HEK293 (cell line): ENCODE measurements around the gene CELA2A.
"Not testable (repeated sequence)": the region's sequence is repeated elsewhere in the genome, so short reads cannot be mapped to it uniquely, and the experiment has no call there.

Experiments used
- CTCF ChIA-PET: fragments of 350-600 bp; formaldehyde crosslinking; extraction: SDS; loops from one replicate; lab custom pipeline; 2021; ENCODE audit warnings: antibody characterized with exemption; lab: Yijun Ruan, JAX
- POLR2A ChIA-PET: fragments of 300-600 bp; formaldehyde crosslinking; extraction: SDS; loops from one replicate; lab custom pipeline; 2020; ENCODE audit warnings: antibody characterized with exemption, inconsistent platforms; lab: Yijun Ruan, JAX
- H3K27ac ChIP-seq: fragments of 200-500 bp; sonication (Bioruptor generic); 2 replicates; pipeline ENCODE4 v1.5.1; 2014; ENCODE audit warnings: low read depth, low read length, control low read depth, inconsistent platforms; ENCODE audit errors: extremely low read depth
- H3K36me3 ChIP-seq, 2 experiments: fragments of 200-500 bp in 1 of 2; sonication (Bioruptor generic) in 1 of 2; 1 replicate in 1 of 2; 2 replicates in 1 of 2; pipeline ENCODE4 v1.5.1; 2014 to 2017; ENCODE audit warnings: inconsistent platforms in 2 of 2, low read length in 2 of 2; ENCODE audit not compliant: control insufficient read depth in 2 of 2, insufficient read depth in 1 of 2
- H3K4me1 ChIP-seq: fragments of 200-500 bp; sonication (Bioruptor generic); 2 replicates; pipeline ENCODE4 v1.5.1; 2014; ENCODE audit warnings: mild to moderate bottlenecking, low read length, inconsistent platforms; ENCODE audit not compliant: control insufficient read depth, insufficient read depth
- H3K4me3 ChIP-seq: 2 replicates; pipeline ENCODE4 v1.5.1; 2011; ENCODE audit warnings: low read depth, mild to moderate bottlenecking, control low read depth, low read length, moderate library complexity
- H3K9me3 ChIP-seq: fragments of 200-500 bp; sonication (Bioruptor generic); 2 replicates; pipeline ENCODE4 v1.5.1; 2014; ENCODE audit warnings: low read depth, low read length, inconsistent platforms; ENCODE audit not compliant: control insufficient read depth, insufficient read depth
- HOXD13 ChIP-seq: sonication (generic); formaldehyde crosslinking; IDR thresholded peaks from 2 replicates; pipeline ENCODE4 v1.8.0; 2022; ENCODE audit warnings: missing genetic modification reagents, borderline replicate concordance
- OVOL3 ChIP-seq: fragments of 450-650 bp; formaldehyde crosslinking; IDR thresholded peaks from 2 replicates; pipeline ENCODE4 v1.5.1; 2016; ENCODE audit warnings: missing biosample characterization, missing genetic modification characterization
- SCRT2 ChIP-seq: fragments of 450-650 bp; formaldehyde crosslinking; IDR thresholded peaks from 2 replicates; pipeline ENCODE4 v1.5.1; 2016; ENCODE audit warnings: missing biosample characterization, missing genetic modification characterization
- TCF7L2 ChIP-seq: IDR thresholded peaks from 2 replicates; pipeline ENCODE4 v1.6.1; 2011; ENCODE audit warnings: low read depth, mild to moderate bottlenecking, inconsistent platforms, low read length, moderate library complexity, borderline replicate concordance
- ZIC2 ChIP-seq: fragments of 450-650 bp; formaldehyde crosslinking; IDR thresholded peaks from 2 replicates; pipeline ENCODE4 v1.5.1; 2016; ENCODE audit warnings: missing biosample characterization, missing genetic modification characterization
- ZNF10 ChIP-seq: fragments of 450-650 bp; formaldehyde crosslinking; IDR thresholded peaks from 2 replicates; pipeline ENCODE4 v1.5.1; 2017; ENCODE audit warnings: missing biosample characterization, missing genetic modification characterization
- ZNF19 ChIP-seq: fragments of 450-650 bp; formaldehyde crosslinking; IDR thresholded peaks from 2 replicates; pipeline ENCODE4; 2016; ENCODE audit warnings: missing biosample characterization, missing genetic modification characterization, low read depth
- ZNF24 ChIP-seq: fragments of 450-650 bp; formaldehyde crosslinking; IDR thresholded peaks from 2 replicates; pipeline ENCODE4 v1.5.1; 2016; ENCODE audit warnings: missing biosample characterization, missing genetic modification characterization
- ZNF37A ChIP-seq: fragments of 450-650 bp; IDR thresholded peaks from 2 replicates; pipeline ENCODE4 v1.5.1; 2018; ENCODE audit warnings: missing biosample characterization, missing genetic modification characterization
- ZNF560 ChIP-seq: fragments of 450-650 bp; formaldehyde crosslinking; IDR thresholded peaks from 2 replicates; pipeline ENCODE4 v1.5.1; 2017; ENCODE audit warnings: missing biosample characterization, missing genetic modification characterization, borderline replicate concordance
- ZNF561 ChIP-seq: fragments of 450-650 bp; IDR thresholded peaks from 2 replicates; pipeline ENCODE4 v1.5.1; 2018; ENCODE audit warnings: missing biosample characterization, missing genetic modification characterization, borderline replicate concordance
- ZNF701 ChIP-seq: fragments of 450-650 bp; formaldehyde crosslinking; IDR thresholded peaks from 2 replicates; pipeline ENCODE4 v1.5.1; 2016; ENCODE audit warnings: missing biosample characterization, missing genetic modification characterization
- ZNF791 ChIP-seq: fragments of 450-650 bp; formaldehyde crosslinking; IDR thresholded peaks from 2 replicates; pipeline ENCODE4 v1.5.1; 2016; ENCODE audit warnings: missing biosample characterization, missing genetic modification characterization
- ZNF843 ChIP-seq: fragments of 450-650 bp; formaldehyde crosslinking; IDR thresholded peaks from 2 replicates; pipeline ENCODE4 v1.5.1; 2016; ENCODE audit warnings: missing biosample characterization, missing genetic modification characterization
- TF ChIP-seq, protein P1 (sequence below): fragments of 450-650 bp; formaldehyde crosslinking; IDR thresholded peaks from 2 replicates; pipeline ENCODE4 v1.5.1; 2016; ENCODE audit warnings: missing biosample characterization, missing genetic modification characterization, low read depth
- TF ChIP-seq, protein P2 (sequence below): fragments of 450-650 bp; formaldehyde crosslinking; IDR thresholded peaks from 2 replicates; pipeline ENCODE4; 2016; ENCODE audit warnings: missing biosample characterization, missing genetic modification characterization
- TF ChIP-seq, protein P3 (sequence below): fragments of 450-650 bp; formaldehyde crosslinking; IDR thresholded peaks from 2 replicates; pipeline ENCODE4 v1.5.1; 2017; ENCODE audit warnings: missing biosample characterization, missing genetic modification characterization
- TF ChIP-seq, protein P4 (sequence below): fragments of 450-650 bp; formaldehyde crosslinking; IDR thresholded peaks from 2 replicates; pipeline ENCODE4 v1.5.1; 2016; ENCODE audit warnings: missing biosample characterization, missing genetic modification characterization

CELA2A gene

GRCh38 chr1:15484443-15484842, 27.9 kb downstream of the CELA2A start:
- H3K4me3 ChIP-seq, H3K4me1 ChIP-seq, H3K9me3 ChIP-seq, H3K27ac ChIP-seq, POLR2A ChIA-PET, CTCF ChIA-PET, H3K36me3 ChIP-seq: not testable (repeated sequence)
- 0 out of 2 replicates have a peak, but pooled peaks have one; percentile 29 for TF ChIP-seq SCRT2 (tag by site-specific recombination)

DNA sequence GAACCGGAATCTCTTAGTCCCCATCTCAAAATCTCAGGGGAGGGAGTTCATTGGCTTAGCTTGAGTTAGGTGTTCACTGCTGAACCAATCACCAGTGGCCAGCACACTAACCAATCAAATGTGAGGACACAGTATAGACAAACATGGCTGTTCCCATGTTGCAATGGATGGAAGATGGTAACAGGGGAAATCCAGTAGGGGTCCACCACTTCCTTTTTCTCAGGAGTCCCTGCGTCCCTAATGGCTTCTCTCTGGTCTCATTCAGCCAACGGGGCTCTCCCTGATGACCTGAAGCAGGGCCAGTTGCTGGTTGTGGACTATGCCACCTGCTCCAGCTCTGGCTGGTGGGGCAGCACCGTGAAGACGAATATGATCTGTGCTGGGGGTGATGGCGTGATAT, 29.1 kb downstream of the CELA2A start:
- no peaks in the 10 kb centered on the region for H3K4me1 ChIP-seq
- peaks cover 0 to 3% of the 10 kb centered on the region in 2 experiments; a peak in 1 of 3 replicates for H3K36me3 ChIP-seq
- H3K4me3 ChIP-seq: no peak overlapping the region
- no peak overlapping the region for H3K27ac ChIP-seq
- TF ChIP-seq ZNF560 (tag by site-specific recombination) (no peak), ZNF561 (no peak), ZNF791 (tag by site-specific recombination) (no peak), ZNF10 (no peak), ZNF19 (tag by site-specific recombination) (no peak), ZNF701 (tag by site-specific recombination) (no peak), OVOL3 (tag by site-specific recombination) (no peak), ZNF37A (tag by site-specific recombination) (no peak), HOXD13 (CRISPR knock-in tag) (no peak), ZNF843 (tag by site-specific recombination) (no peak), ZNF24 (tag by site-specific recombination) (no peak), ZIC2 (tag by site-specific recombination) (no peak), TCF7L2 (no peak)
- TF ChIP-seq, protein P1, sequence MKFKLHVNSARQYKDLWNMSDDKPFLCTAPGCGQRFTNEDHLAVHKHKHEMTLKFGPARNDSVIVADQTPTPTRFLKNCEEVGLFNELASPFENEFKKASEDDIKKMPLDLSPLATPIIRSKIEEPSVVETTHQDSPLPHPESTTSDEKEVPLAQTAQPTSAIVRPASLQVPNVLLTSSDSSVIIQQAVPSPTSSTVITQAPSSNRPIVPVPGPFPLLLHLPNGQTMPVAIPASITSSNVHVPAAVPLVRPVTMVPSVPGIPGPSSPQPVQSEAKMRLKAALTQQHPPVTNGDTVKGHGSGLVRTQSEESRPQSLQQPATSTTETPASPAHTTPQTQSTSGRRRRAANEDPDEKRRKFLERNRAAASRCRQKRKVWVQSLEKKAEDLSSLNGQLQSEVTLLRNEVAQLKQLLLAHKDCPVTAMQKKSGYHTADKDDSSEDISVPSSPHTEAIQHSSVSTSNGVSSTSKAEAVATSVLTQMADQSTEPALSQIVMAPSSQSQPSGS (tag by site-specific recombination): no peak
- TF ChIP-seq, protein P2, sequence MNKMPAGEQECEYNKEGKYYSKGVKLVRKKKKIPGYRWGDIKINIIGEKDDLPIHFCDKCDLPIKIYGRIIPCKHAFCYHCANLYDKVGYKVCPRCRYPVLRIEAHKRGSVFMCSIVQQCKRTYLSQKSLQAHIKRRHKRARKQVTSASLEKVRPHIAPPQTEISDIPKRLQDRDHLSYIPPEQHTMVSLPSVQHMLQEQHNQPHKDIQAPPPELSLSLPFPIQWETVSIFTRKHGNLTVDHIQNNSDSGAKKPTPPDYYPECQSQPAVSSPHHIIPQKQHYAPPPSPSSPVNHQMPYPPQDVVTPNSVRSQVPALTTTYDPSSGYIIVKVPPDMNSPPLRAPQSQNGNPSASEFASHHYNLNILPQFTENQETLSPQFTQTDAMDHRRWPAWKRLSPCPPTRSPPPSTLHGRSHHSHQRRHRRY (tag by site-specific recombination): no peak
- TF ChIP-seq, protein P3, sequence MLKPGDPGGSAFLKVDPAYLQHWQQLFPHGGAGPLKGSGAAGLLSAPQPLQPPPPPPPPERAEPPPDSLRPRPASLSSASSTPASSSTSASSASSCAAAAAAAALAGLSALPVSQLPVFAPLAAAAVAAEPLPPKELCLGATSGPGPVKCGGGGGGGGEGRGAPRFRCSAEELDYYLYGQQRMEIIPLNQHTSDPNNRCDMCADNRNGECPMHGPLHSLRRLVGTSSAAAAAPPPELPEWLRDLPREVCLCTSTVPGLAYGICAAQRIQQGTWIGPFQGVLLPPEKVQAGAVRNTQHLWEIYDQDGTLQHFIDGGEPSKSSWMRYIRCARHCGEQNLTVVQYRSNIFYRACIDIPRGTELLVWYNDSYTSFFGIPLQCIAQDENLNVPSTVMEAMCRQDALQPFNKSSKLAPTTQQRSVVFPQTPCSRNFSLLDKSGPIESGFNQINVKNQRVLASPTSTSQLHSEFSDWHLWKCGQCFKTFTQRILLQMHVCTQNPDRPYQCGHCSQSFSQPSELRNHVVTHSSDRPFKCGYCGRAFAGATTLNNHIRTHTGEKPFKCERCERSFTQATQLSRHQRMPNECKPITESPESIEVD (tag by site-specific recombination): no peak
- TF ChIP-seq, protein P4, sequence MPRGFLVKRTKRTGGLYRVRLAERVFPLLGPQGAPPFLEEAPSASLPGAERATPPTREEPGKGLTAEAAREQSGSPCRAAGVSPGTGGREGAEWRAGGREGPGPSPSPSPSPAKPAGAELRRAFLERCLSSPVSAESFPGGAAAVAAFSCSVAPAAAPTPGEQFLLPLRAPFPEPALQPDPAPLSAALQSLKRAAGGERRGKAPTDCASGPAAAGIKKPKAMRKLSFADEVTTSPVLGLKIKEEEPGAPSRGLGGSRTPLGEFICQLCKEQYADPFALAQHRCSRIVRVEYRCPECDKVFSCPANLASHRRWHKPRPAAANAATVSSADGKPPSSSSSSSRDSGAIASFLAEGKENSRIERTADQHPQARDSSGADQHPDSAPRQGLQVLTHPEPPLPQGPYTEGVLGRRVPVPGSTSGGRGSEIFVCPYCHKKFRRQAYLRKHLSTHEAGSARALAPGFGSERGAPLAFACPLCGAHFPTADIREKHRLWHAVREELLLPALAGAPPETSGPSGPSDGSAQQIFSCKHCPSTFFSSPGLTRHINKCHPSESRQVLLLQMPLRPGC: no peak
- ChIA-PET CTCF (interaction anchor here (0.9 kb wide), 1 partner anchor 10 kb away, joined by 3 read pairs; no protein-coding TSS in a partner anchor), POLR2A (no interaction called here)
- H3K9me3 ChIP-seq: no peaks in the 10 kb centered on the region

DNA sequence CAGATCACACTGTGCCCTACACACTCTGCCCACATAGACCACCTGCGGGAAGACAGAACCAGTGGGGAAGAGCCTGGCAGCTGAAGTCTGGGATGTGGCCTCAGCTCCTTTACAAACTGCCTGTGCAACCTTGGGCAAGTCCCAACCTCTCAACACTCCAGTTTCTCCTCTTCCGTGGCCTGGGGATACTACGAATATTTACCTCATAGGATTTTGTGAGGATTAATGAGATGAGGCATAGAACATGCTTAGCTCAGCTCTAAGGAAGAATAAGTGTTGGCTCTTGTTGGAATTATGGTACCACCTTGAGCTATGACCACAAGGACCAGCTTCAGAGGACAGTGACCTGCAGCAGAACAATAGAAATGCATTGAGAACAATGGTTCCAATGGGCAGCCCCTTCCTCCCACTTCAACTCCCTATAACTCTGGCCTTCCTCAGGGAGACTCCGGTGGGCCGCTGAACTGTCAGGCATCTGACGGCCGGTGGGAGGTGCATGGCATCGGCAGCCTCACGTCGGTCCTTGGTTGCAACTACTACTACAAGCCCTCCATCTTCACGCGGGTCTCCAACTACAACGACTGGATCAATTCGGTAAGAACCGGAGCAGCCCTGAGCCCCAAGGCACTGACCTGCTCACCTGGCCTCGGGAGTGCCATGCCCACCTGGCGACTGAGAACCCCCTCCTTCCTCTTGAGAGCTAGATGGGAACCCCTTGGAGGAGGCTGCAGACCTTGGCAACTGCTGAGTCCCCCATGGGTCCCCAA, 30.5 kb downstream of the CELA2A start:
- H3K36me3 ChIP-seq, POLR2A ChIA-PET, H3K27ac ChIP-seq, H3K4me3 ChIP-seq, H3K9me3 ChIP-seq, H3K4me1 ChIP-seq: not testable (repeated sequence)
- CTCF ChIA-PET: interaction anchor here (0.9 kb wide), 1 partner anchor 40 kb away, joined by 6 read pairs; no protein-coding TSS in a partner anchor
